H1 (cell line): ENCODE data around the gene CLN5. TPM values are rescaled to one million over a fixed set of nuclear protein-coding genes. Genes with fewer than 3 reads are reported as not detected.

ENCODE experiments used
- CTCF ChIA-PET: fragments of 300-600 bp; sonication (Branson Sonifier 250); formaldehyde crosslinking; loops from one replicate; lab custom pipeline; 2021; ENCODE audit not compliant: partially characterized antibody; lab: Charles Lee
- POLR2A ChIA-PET: fragments of 300-600 bp; sonication (Branson Sonifier 250); formaldehyde crosslinking; loops from one replicate; lab custom pipeline; 2021; ENCODE audit warnings: inconsistent platforms; ENCODE audit not compliant: partially characterized antibody; lab: Charles Lee
- DNase-seq, 2 experiments: peaks; one replicate each; pipeline versions ENCODE4 v3.0.0 to v3.0.0-alpha.2; 2010 to 2022; ENCODE audit warnings: low spot score in 2 of 2, low read depth in 1 of 2, mixed read lengths in 1 of 2
- FAIRE-seq: peaks from 2 replicates; lab custom pipeline; 2011; peaks lifted over from hg19 to GRCh38; lab: Jason Lieb, UNC
- H2AFZ ChIP-seq: 2 replicates; pipeline ENCODE4 v1.8.1; 2012; ENCODE audit warnings: low read length, inconsistent platforms
- H2AK5ac ChIP-seq: 2 replicates; pipeline ENCODE4 v1.6.1; 2013; ENCODE audit warnings: low read depth, low read length
- H2BK120ac ChIP-seq: replicated peaks from 2 replicates; pipeline ENCODE3; 2013; ENCODE audit warnings: low read depth, low read length, inconsistent platforms
- H2BK12ac ChIP-seq: 2 replicates; pipeline ENCODE4 v1.6.1; 2013; ENCODE audit warnings: low read depth, low read length
- H2BK15ac ChIP-seq: 2 replicates; pipeline ENCODE4 v1.6.1; 2013; ENCODE audit warnings: low read length
- H2BK20ac ChIP-seq: 2 replicates; pipeline ENCODE4 v1.6.1; 2013; ENCODE audit warnings: low read length
- H2BK5ac ChIP-seq: 2 replicates; pipeline ENCODE4 v1.6.1; 2013; ENCODE audit warnings: low read depth, low read length
- H3K14ac ChIP-seq: 2 replicates; pipeline ENCODE4 v1.6.1; 2013; ENCODE audit warnings: inconsistent platforms; ENCODE audit not compliant: insufficient read length
- H3K18ac ChIP-seq: 2 replicates; pipeline ENCODE4 v1.6.1; 2013; ENCODE audit warnings: low read length; ENCODE audit errors: extremely low read depth
- H3K23ac ChIP-seq: 2 replicates; pipeline ENCODE4 v1.6.1; 2013; ENCODE audit warnings: inconsistent platforms; ENCODE audit not compliant: insufficient read length
- H3K23me2 ChIP-seq: 2 replicates; pipeline ENCODE4 v1.6.1; 2013; ENCODE audit warnings: low read depth, low read length
- H3K27ac ChIP-seq: 2 replicates; pipeline ENCODE4 v1.6.1; 2011; ENCODE audit warnings: low read depth, low read length, inconsistent platforms
- H3K27me3 ChIP-seq, 4 experiments: replicated peaks in 1 of 4; 1 replicate in 1 of 4; 2 replicates in 3 of 4; pipeline versions ENCODE4 v1.6.1 to v1.8.1; 2011 to 2013; ENCODE audit warnings: low read length in 3 of 4, mild to moderate bottlenecking in 3 of 4, inconsistent platforms in 2 of 4, mixed read lengths in 2 of 4, moderate library complexity in 1 of 4; ENCODE audit not compliant: control insufficient read depth in 3 of 4, insufficient read depth in 3 of 4; ENCODE audit errors: extremely low read depth in 1 of 4
- H3K36me3 ChIP-seq, 4 experiments: 2 replicates each; pipeline versions ENCODE4 v1.6.1 to v1.8.1; 2011 to 2013; ENCODE audit warnings: mild to moderate bottlenecking in 4 of 4, low read length in 3 of 4, moderate library complexity in 2 of 4, control low read depth in 1 of 4, inconsistent platforms in 1 of 4; ENCODE audit not compliant: insufficient read depth in 4 of 4, control insufficient read depth in 2 of 4
- H3K4ac ChIP-seq: replicated peaks from 2 replicates; pipeline ENCODE3; 2013; ENCODE audit warnings: low read length, low read depth, mixed read lengths, inconsistent platforms; ENCODE audit not compliant: insufficient read length
- H3K4me1 ChIP-seq, 4 experiments: replicated peaks in 1 of 4; 1 replicate in 1 of 4; 2 replicates in 3 of 4; pipeline versions ENCODE4 v1.6.1 to v1.8.1; 2011 to 2013; ENCODE audit warnings: low read length in 3 of 4, inconsistent platforms in 2 of 4, mixed read lengths in 1 of 4; ENCODE audit not compliant: insufficient read depth in 4 of 4, control insufficient read depth in 3 of 4
- H3K4me2 ChIP-seq, 2 experiments: 2 replicates each; pipeline versions ENCODE4 v1.6.1 to v1.8.1; 2011 to 2013; ENCODE audit warnings: low read depth in 2 of 2, low read length in 2 of 2, control low read depth in 1 of 2, inconsistent platforms in 1 of 2, mild to moderate bottlenecking in 1 of 2; ENCODE audit not compliant: insufficient read depth in 1 of 2
- H3K4me3 ChIP-seq, 4 experiments: fragments of 200-600, 300-600 bp in 1 of 4; sonication (generic), shearing (Covaris generic), sonication (Bioruptor Twin) in 1 of 4; 2 replicates each; pipeline versions ENCODE4 v1.5.1 to v1.8.1; 2011 to 2016; ENCODE audit warnings: low read length in 4 of 4, low read depth in 3 of 4, control low read depth in 2 of 4, inconsistent platforms in 2 of 4, mild to moderate bottlenecking in 2 of 4, mixed read lengths in 1 of 4, moderate library complexity in 1 of 4; ENCODE audit not compliant: insufficient read depth in 2 of 4; ENCODE audit errors: extremely low read depth in 1 of 4
- H3K56ac ChIP-seq: replicated peaks from 2 replicates; pipeline ENCODE3; 2013; ENCODE audit warnings: low read depth, mild to moderate bottlenecking, mixed read lengths, low read length, inconsistent platforms; ENCODE audit not compliant: insufficient read length
- H3K79me1 ChIP-seq: 2 replicates; pipeline ENCODE4 v1.6.1; 2013; ENCODE audit warnings: low read depth, low read length, control low read depth
- H3K79me2 ChIP-seq, 2 experiments: 2 replicates each; pipeline versions ENCODE4 v1.6.1 to v1.8.1; 2012 to 2013; ENCODE audit warnings: low read length in 2 of 2, mild to moderate bottlenecking in 2 of 2, inconsistent platforms in 1 of 2; ENCODE audit not compliant: insufficient read depth in 2 of 2, control insufficient read depth in 1 of 2
- H3K9ac ChIP-seq, 4 experiments: replicated peaks in 1 of 4; 1 replicate in 1 of 4; 2 replicates in 3 of 4; pipeline versions ENCODE4 v1.6.1 to v1.8.1; 2011 to 2013; ENCODE audit warnings: low read depth in 3 of 4, low read length in 3 of 4, control low read depth in 2 of 4, mild to moderate bottlenecking in 2 of 4, moderate library complexity in 2 of 4, inconsistent platforms in 1 of 4; ENCODE audit errors: extremely low read depth in 1 of 4
- H3K9me3 ChIP-seq, 2 experiments: 2 replicates each; pipeline versions ENCODE4 v1.6.1 to v1.8.1; 2012 to 2013; ENCODE audit warnings: mild to moderate bottlenecking in 2 of 2, moderate library complexity in 2 of 2, control low read depth in 1 of 2, inconsistent platforms in 1 of 2, low read depth in 1 of 2, low read length in 1 of 2, mixed read lengths in 1 of 2; ENCODE audit not compliant: insufficient read depth in 2 of 2
- H4K20me1 ChIP-seq, 2 experiments: replicated peaks in 1 of 2; 2 replicates each; pipeline versions ENCODE3 to v1.8.1; 2011 to 2013; ENCODE audit warnings: inconsistent platforms in 2 of 2, low read length in 2 of 2, mild to moderate bottlenecking in 1 of 2; ENCODE audit not compliant: insufficient read depth in 2 of 2, control insufficient read depth in 1 of 2
- H4K5ac ChIP-seq: 2 replicates; pipeline ENCODE4 v1.6.1; 2013; ENCODE audit warnings: low read length, low read depth, mixed read lengths, inconsistent platforms; ENCODE audit not compliant: insufficient read length
- H4K8ac ChIP-seq: 2 replicates; pipeline ENCODE4 v1.8.0; 2013; ENCODE audit warnings: mild to moderate bottlenecking, moderate library complexity, low read length, inconsistent platforms; ENCODE audit not compliant: insufficient read depth; ENCODE audit errors: extremely low read depth
- H4K91ac ChIP-seq: replicated peaks from 2 replicates; pipeline ENCODE3; 2013; ENCODE audit warnings: low read length, mixed read lengths, inconsistent platforms; ENCODE audit not compliant: insufficient read length
- CREB1 ChIP-seq: IDR thresholded peaks from 2 replicates; pipeline ENCODE4 v1.6.1; 2012; ENCODE audit warnings: inconsistent platforms
- CTBP2 ChIP-seq: IDR thresholded peaks from 2 replicates; pipeline ENCODE4 v1.7.0; 2011; ENCODE audit warnings: borderline replicate concordance, mild to moderate bottlenecking, moderate library complexity, mixed read lengths, low read length; ENCODE audit not compliant: insufficient read depth, insufficient read length
- SP1 ChIP-seq: IDR thresholded peaks from 2 replicates; pipeline ENCODE4 v1.6.1; 2011; ENCODE audit warnings: low read depth, low read length
- YY1 ChIP-seq: IDR thresholded peaks from 2 replicates; pipeline ENCODE4 v1.6.1; 2011; ENCODE audit warnings: low read depth, mild to moderate bottlenecking, low read length
- WGBS, 2 experiments: shearing (Covaris generic) in 1 of 2; methylation state at CpG; one replicate each; pipeline versions ENCODE4 v1.1.6 to v1.1.7; 2013 to 2015; ENCODE audit warnings: low lambda C conversion rate in 2 of 2, mixed read lengths in 2 of 2, inconsistent platforms in 1 of 2, low coverage in 1 of 2, missing lambda C conversion rate in 1 of 2; ENCODE audit not compliant: insufficient replicate concordance in 2 of 2, insufficient coverage in 1 of 2, insufficient read length in 1 of 2; ENCODE audit errors: extremely low coverage in 1 of 2, missing lambda C conversion rate in 1 of 2; 5-methylcytosine and 5-hydroxymethylcytosine counted together
- polyA plus RNA-seq, 7 experiments: library from polyadenylated mRNA; depleted of rRNA in 3 of 7; stranded (reverse) in 5 of 7; unstranded in 2 of 7; fragments of >200 nt in 5 of 7; fragments of 200-250 nt in 2 of 7; gene quantifications; 1 replicate in 5 of 7; 2 replicates in 1 of 7; 4 replicates in 1 of 7; pipeline versions ENCODE4 v1.2.1 to v1.2.3, GENCODE V29; 2011 to 2013; ENCODE audit warnings: missing spikeins in 2 of 7, mixed read lengths in 2 of 7
- total RNA-seq: library from RNA; stranded (reverse); fragmentation: NEBNext Ultra II Directional; extraction: Animal tissue kit (Norgen Biotek cat#: 25700); gene quantifications from 2 replicates; pipeline ENCODE4 v1.2.1, GENCODE V29; 2021

Gene CLN5
- total and polyA plus RNA-seq, 2 of the 8 experiments (the other 6 are each of a cell fraction or from before 2014, with no cell fraction given) = 5.3 to 10.1 TPM

GRCh38 chr13:77048681-77049080 lies 56.8 kb downstream of the CLN5 start:
- peak overlapping the region; percentile 15 to 28; a peak in 2 of 4 replicates for H3K4me2 ChIP-seq
- CTCF ChIA-PET = interaction anchor here (1.4 kb wide), 1 partner anchor 8 kb away, joined by 6 read pairs; no protein-coding TSS in a partner anchor
- POLR2A ChIA-PET = interaction anchor here (1.3 kb wide), 1 partner anchor 22 kb away, joined by 3 read pairs; no protein-coding TSS in a partner anchor
- peak; percentile 55 for FAIRE-seq
- no peaks in the 10 kb centered on the region for H3K79me1 ChIP-seq
- peaks cover 0 to 6% (median 2%) of the 10 kb centered on the region in 4 experiments; a peak in 3 of 8 replicates for H3K36me3 ChIP-seq
- 50% methylated on average over 4 of the region's 4 CpGs; no CpG with 5 or more reads in 1 of the 2 experiments for WGBS, 2 experiments
- DNase-seq = peak in 1 of 2 experiments; percentile 59
- H3K23ac ChIP-seq = no peak overlapping the region
- no peaks in the 10 kb centered on the region for H3K27me3 ChIP-seq
- TF ChIP-seq CREB1 (no peak), SP1 (0 out of 2 replicates have a peak, but pooled peaks have one; percentile 13), CTBP2 (no peak), YY1 (no peak)
- peaks cover 4 to 15% (median 10%) of the 10 kb centered on the region in 4 experiments; a peak in 6 of 7 replicates for H3K4me1 ChIP-seq
- H4K8ac ChIP-seq = no peak overlapping the region
- no peaks in the 10 kb centered on the region for H4K20me1 ChIP-seq
- 0 out of 2 replicates have a peak overlapping the region, but pooled peaks have one; percentile 39 for H3K27ac ChIP-seq
- H2AK5ac ChIP-seq = 0 out of 2 replicates have a peak overlapping the region, but pooled peaks have one; percentile 31
- H3K9me3 ChIP-seq = no peaks in the 10 kb centered on the region
- H2BK5ac ChIP-seq = peak overlapping the region; percentile 71; the same call in 1 of the 2 replicates
- peak overlapping the region in 1 of 4 experiments; percentile 30; a peak in 2 of 8 replicates for H3K4me3 ChIP-seq
- no peak overlapping the region for H3K9ac ChIP-seq
- H3K4ac ChIP-seq = no peak overlapping the region
- H3K23me2 ChIP-seq = no peaks in the 10 kb centered on the region
- H2BK12ac ChIP-seq = peak overlapping the region; percentile 41; the same call in 1 of the 2 replicates
- peak overlapping the region; percentile 96 for H2BK120ac ChIP-seq
- no peak overlapping the region for H2BK15ac ChIP-seq
- H3K18ac ChIP-seq = no peak overlapping the region
- H4K91ac ChIP-seq = peak overlapping the region; percentile 93
- H4K5ac ChIP-seq = no peak overlapping the region
- H3K56ac ChIP-seq = no peak overlapping the region
- H3K14ac ChIP-seq = no peak overlapping the region
- no peaks in the 10 kb centered on the region for H3K79me2 ChIP-seq
- peak overlapping the region; percentile 18; the same call in 1 of the 2 replicates for H2AFZ ChIP-seq
- H2BK20ac ChIP-seq = 0 out of 2 replicates have a peak overlapping the region, but pooled peaks have one; percentile 0
